Measurements from ENCODE around the gene ACAD11.
"Not testable (repeated sequence)": the region's sequence is repeated elsewhere in the genome, so short reads cannot be mapped to it uniquely, and the experiment has no call there.

The ACAD11 gene

DNA sequence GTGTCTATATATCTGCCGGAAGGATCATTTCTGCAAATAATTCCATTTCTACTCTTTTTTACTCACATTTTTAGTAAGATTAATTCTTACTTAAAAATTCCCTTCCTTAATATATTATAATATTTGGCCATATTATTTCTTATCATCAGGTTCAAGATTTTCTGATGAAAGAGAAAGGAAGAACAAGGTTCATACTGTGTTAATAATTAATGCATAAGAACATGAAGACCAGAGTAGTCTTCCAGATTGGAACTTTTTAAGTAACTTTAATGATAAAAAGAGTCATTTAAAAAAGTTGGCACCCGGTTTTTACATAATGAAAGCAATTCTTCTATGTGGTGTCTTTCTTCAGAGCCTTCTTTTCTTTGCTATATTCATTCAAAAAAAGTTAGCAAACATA is 61.9 kb downstream of the ACAD11 start:
- no peak for DNase-seq

DNA sequence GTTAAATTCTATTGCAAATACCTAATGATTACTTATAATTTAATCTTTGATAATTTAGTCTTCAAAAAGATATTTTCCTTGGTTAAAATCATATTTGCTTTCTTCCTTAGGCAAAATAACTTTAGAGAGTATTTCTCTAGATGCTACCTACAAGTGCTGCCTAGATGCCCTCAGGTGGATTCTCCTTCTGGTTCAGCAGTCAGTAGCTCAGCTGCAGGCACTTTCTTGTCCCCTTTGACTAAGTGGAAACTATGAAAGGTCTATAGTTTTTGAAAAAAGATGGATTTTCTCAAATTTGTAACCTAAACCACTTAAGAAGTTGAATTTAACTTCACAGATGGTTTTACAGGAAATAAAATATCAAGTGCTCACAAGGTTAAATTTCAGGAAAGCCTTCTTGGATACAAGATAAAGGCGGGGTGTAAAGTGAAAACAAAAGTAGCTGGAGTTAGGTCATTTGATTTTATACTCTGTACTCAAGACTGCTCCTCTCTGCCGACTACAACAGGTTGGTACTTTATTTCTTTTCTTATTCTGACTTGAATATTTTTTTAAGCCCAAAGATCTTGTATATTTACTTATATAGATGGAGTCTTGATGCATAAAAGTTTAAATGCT is 62.7 kb downstream of the ACAD11 start, which contains the start of gene ACKR4:
ACKR4 (plus strand) TSS at position 455 of the 618 bp plus-strand sequence. CDS start 3,128 bp downstream, outside the sequence.
- DNase-seq, result peak; percentile 45

DNA sequence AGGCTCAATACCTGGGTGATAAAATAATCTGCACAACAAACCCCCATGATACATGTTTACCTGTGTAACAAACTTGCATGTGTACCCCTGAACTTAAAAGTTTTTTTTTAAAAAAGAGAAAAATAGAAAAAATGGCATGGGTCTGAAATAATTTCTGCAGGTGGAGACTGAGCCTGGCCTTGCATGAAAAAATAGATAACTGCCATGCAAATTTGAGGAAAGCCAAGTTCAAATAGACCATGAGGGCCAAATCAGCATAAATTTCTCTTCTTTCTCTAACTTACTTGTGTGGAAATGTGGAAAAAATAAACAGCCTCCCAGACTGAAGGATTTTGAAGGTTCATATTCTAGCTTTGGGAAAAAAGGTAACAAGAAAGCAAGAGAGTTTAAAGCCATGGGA is 63.3 kb downstream of the ACAD11 start:
- no peak for DNase-seq

DNA sequence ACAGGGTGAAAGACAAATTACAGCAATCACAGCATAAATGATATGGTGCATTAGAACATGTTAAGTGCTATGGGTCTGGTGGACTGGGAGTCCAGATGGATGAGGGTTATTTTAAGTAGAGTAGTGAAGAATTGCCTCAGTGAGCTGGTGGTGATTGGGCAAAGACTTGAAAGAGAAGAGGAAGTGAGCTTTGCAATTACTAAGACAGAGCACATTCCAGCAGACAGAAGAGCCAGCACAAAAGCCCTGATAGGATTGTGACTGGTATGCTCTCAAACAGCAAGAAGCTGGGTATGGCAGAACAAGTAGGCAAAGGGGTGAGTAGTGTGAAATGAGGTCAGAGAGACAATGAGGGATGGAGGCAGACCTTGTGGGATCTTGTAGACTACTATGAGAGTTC is 64.6 kb downstream of the ACAD11 start:
- peak; percentile 82 for DNase-seq

DNA sequence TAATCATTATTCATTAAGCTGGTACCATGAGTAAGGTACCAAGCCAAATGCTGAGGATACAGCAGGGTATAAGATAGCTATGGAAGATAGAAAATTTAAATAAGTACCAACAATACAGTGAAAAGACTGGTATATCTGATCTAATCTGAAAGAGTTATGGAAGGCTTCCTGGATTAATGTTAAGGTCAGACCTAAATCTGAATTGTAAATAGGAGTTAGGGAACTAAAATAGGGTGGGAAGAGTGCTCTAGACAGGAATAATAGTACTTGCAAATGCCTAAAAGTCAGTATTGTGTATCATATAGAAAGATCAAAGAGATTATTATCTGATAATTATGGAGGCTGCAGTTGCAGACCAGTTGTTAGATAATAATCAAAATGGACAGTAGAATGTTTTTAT is 65.1 kb downstream of the ACAD11 start:
- DNase-seq, result no peak

DNA sequence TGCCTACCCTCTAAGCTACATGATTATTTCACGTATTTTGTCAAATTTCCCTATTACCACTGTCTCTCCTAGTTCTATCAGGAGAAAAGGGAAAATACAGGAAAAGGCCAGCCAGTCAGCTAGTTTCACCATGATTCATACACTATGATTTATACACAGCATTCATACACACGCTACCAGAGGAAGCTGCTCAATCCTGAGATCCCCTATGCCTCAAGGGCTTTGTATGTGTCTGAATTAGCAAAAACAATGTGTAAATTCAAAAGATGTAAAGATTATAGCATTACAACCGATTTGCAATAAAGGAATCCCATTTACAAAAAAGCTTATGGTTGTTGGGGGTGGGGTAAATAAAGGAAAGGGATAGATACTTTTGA is 65.7 kb downstream of the ACAD11 start:
- peak; percentile 89 for DNase-seq

DNA sequence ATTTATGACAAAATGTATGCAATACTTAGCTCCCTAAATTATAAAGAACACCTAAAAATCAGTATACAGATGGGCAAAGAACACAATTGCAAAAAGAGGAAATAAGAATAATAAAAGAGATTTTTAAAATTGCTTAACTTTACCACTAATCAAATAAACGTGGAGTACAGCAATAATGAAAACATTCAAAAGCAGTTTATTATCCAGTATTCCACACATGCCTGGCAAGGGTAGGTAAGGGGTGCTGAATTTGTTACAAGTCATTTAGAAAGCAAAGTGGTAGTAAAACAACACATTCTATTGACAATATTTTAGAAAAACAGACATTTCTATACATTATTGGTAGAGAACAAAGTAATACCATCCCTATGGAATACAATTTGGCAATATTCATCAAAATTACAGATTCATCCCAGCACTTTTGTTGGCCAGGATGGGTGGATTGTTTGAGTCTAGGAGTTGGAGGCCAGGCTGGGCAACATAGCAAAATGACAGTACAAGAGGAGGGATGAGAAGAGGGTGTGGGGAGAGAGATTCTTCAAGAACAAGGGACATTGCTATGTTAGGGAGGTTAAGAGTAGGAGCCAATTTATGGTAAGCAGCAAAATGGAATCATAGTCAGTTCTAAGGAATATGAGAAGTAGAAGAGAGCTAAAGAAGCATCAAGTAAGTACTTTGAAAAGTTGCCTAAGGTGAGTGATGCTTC is 66.2 kb downstream of the ACAD11 start:
- DNase-seq, result peak; percentile 38

DNA sequence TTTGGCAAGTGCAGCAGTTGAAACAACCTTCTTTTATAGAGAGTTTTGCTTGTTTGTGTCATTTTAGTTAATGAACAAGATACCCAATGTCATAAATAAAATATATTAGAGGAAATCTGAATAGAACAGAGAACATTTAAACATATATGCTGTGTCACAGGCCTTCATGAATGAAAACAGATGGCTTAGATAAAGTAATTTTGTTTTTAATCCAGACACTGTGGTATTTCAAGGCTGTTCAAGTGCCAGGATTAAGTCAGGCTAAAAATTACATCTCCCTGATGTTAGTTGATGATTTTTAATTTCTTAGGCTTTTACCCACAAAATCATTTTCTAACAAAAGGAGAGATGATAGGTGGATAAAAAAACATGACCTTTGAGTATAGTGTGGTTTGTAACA is 67.4 kb downstream of the ACAD11 start:
- no peak for DNase-seq

DNA sequence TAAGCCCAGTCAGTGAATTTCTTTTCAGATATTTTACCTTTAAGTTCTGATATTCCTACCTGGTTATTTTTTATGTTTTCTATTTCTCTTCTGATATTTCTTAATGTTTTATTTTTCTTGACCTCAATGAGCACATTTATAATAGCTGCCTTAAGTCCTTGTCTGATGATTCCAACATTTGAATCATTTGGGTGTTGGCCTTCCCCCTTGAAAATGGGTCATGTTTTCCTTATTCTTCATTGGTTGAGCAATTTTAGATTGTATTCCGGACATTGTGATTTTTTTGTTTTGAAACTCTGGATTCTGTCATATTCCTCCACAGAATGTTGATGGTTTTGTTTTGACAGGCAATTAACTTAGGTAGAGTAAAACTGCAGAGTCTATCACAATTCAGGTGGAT is 72.2 kb downstream of the ACAD11 start:
- no peak for DNase-seq

DNA sequence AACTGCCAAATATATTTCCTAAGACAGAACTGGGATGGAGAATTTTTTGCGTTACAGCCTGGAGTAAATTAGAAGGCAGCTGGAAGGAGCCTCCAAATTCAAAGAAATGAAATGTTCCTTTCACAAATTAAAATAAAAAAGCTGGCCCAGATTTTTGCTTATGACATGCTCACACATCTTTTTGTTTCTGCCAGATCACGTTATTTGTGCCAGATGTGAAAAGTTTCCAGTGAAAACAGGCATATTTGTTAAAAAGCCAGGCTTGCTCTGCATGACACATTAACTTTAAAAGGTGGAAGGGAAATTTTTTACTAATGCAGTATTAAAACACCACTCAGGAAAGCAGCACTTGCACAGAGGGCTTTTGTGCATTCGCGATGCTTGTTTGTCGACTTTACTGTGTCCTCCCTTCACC is 85.8 kb downstream of the ACAD11 start:
- DNase-seq, result no peak

DNA sequence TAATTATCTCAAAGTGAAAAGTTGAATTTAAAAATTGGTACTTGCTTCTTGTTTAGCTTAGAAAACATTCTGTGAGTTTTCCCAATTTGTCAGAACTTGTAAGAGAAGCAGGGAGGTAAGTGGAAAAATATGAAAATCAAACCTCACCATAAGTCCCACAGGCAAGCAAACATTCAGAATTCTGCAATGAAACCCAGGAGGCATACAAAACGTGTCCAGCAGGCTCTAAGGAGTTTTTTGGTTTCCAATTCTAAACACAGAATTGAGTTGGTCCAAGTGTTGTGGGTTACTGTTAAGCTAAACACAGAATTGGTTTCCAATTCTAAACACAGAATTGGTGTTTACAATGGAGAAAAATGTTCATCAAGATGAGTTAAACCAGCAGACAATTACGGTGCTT is 89.6 kb downstream of the ACAD11 start:
- no peak for DNase-seq

DNA sequence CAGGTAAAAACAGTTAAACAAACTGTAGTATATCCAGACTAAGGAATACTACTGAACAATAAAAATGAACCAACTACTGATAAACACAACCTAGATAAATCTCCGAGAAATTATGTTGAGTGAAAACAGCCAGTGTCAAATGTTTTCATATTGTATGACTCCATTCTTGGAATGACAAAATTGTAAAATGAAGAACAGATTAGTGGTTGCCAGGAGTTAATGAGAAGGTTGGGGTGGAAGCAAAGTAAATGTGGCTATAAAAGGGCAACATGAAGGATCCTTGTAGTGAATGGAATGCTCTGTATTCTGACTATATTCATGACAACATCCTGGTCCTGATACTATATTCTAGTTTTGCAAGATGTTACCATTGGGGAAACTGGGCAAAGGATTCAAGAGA is 90.0 kb downstream of the ACAD11 start:
- no peak for DNase-seq

DNA sequence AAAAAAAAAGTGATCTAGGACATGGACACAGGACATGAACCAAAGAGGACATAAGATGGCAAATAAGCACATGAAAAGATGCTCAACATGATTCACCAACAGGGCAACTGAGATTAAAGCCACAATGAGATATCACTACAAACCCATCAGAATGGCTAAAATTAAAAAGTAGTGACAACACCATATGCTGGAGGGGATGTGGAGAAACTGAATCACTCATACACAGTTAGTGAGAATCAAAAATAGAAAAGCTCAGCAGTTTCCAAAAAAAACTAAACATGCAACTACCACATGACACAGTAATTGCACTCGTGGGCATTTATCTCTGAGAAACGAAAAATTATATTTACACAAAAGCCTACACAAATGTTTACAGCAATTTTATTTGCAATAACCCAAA is 90.5 kb downstream of the ACAD11 start:
- DNase-seq, result peak; percentile 11

DNA sequence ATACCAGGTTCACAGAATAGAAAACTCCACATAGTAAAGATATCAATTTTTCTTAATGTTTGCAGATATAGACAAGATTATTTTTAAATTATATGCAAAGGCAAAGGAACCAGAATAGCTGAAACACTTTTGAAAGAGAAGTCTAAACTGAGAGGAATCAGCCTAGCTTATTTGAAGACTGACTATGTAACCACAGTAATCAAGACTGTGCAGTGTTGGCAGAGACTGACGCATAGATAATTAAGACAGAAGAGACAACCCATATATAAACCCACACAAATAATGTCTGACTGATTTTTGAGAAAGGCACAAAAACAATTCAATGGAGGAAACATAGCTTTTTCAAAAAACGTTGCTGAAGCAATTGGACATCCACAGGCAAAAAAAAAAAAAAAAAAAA is 91.2 kb downstream of the ACAD11 start:
- DNase-seq, result no peak

DNA sequence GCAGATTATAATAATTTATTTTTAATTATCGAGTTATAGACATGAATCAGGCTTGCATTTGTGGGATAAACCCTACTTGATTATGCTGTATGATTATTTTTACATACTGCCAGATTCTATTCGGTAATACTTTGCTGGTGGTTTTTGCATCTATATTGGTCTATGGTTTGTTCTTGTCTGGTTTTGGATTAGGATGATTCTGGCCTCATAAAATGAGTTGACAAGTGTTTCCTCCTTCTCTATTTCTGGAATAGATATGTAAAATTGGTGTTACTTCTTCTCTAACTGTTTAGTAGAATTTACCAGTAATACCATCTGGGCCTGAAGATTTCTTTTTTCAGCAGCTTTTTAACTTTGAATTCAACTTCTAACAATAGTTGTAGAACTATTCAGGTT is 95.5 kb downstream of the ACAD11 start:
- DNase-seq, result no peak

DNA sequence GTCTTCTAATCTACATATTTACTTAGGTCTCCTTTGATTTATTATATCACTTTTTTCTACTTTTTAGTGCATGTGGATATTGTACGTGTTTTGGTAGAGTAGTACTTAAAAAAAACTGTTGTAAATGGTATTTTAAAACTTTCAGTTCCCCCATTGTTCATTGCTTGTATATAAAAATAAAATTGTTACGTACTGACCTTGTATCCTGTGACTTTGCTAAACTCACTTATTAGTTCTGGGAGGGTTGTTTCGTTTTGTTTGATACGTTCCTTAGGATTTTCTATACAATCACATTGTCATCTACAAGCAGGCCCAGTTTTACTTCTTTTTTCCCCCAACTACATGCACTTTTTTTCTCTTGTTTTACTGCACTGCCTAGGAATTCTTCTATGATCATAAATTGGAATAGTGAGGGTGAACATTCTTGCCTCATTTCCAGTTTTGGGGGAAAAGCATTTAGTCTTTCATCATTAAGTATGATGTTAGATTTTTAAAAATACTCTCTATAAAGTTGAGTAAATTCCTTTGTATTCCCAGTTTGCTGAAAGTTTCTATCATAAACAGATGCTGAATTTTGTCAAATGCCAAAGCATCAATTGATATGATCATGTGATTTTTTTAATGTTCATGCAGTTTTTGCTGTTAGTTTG is 96.1 kb downstream of the ACAD11 start:
- no peak for DNase-seq

DNA sequence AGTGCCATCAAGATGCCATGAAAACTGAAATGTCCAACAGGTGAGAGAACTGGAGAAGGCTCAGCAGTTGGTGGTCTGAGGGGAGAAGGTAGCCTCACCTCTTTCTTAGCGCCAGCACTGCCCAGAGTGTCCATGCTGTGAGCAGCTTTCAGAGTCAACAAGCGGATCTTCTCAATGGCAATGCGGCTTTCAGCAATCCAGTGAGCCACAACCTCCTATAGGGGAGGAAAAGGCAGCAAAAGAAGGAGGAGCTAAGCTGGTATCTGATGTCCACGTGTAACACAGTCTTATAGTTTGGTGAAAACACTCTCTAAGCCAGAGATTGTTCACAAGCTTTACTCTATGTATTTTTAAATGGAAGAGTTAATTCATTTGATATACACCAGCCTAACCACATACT is 98.6 kb downstream of the ACAD11 start:
- no peak for DNase-seq

DNA sequence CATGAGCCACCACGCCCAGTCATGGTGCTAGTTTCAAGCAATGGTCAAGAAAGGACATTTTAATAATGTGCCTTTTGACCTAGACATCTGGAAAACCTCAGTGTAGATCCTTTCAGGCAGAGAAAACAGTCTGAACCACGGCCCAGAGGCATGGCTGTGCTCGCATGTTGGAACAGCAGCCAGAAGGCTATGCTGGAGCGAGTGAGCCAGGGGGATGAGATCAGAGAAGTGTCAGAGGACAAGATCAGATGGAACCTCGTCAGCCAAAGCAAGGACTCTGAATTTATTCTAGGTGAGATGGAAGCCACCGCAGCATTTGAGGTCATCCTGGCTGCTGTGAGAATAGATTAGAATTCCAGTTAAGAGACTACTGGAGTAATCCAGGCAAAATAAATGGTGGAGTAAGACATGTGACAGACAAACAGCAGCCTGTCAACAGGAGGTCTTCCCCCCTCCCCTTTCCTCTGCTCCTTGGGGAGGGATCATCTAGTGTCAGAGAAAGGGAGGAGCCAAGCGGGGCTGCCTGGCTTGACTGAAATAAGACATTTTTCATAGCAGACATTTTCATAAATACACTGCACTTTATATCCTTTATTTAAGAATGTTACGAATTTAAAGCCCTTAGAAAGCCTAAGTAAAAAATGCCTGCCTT is 103.0 kb downstream of the ACAD11 start:
- no peak for DNase-seq

DNA sequence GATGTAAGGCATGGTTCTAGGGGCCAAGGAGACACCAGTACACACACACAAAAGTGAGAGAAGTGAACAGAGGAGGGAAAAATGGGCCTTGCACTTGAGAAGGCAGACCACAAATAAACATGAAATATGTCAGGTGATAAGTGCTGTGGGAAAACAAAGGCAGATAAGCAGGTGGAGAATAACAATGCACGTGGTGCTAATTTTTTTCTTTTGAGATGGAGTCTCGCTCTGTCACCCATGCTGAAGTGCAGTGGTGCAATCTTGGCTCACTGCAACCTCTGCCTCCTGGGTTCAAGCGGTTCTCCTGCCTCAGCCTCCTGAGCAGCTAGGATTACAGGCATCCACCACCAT is 103.6 kb downstream of the ACAD11 start:
- not testable (repeated sequence) for DNase-seq

DNA sequence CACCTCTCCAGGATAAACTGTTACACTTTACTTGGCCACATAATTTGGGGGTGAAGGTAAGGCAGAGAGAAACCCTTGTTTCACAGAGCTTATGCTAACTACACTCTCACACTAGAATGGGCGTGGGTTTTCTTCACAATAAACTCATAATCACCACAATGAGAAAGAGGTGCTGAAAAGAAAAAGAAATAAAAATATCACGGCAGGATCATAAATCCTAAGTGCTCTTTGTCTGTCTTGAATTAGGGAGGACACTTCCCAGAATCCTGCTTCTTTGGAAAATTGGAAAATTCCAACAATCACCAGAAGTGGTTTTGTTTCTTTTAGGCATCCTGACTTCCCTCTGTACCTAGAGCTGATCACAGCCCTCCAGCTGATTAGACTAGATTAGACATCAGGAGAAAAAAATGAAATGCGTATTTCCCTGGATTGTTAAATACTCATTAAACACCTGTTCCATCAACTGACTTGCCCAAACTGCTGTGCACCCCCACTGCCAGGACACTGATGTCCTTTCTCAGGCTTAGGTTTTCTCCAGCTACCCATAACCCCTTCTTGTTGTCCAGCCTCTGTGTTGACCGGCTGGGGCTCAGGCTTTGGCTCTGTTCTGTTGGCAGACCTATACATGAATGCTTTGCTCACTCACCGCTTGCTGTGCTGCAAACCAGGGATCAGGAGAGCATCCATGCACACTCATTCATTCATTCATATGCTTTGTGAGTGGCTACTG is 104.1 kb downstream of the ACAD11 start:
- no peak for DNase-seq

DNA sequence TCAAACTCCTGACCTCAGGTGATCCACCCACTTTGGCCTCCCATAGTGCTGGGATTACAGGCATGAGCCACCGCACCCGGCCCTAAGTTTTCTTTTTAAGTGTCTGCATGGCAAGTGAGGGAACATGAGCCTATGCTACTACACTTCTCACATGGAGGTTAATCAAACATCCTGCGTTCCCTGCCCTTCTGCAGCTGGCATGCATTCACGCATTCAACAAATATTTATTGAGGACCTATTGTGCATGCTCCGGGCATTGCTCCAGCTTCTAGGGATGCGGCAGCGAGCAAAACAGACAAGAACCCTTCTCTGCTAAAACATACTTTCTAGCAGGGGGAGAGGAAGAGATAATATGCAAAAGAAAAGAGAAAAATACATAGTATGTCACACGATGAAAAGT is 105.2 kb downstream of the ACAD11 start:
- peak; percentile 63 for DNase-seq

DNA sequence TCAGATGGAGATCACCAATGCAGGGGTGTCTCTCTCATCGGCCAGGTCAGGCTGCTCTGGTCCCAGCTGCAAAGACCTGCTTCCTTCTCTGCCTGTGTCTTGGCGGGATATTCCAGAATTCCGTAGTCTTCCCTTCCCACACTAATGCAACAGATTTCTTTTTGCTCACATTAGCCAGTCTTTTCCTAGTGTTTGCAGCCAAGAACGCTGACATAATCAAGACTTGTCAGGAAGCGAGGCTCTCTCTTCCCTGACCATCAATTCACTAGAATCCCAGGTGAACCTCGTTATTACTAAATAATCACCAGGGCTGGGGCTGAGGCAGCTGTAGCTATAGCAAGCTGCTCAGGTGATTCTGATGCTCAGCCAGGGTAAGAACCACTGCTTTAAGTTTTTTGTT is 105.8 kb downstream of the ACAD11 start:
- DNase-seq, result no peak

DNA sequence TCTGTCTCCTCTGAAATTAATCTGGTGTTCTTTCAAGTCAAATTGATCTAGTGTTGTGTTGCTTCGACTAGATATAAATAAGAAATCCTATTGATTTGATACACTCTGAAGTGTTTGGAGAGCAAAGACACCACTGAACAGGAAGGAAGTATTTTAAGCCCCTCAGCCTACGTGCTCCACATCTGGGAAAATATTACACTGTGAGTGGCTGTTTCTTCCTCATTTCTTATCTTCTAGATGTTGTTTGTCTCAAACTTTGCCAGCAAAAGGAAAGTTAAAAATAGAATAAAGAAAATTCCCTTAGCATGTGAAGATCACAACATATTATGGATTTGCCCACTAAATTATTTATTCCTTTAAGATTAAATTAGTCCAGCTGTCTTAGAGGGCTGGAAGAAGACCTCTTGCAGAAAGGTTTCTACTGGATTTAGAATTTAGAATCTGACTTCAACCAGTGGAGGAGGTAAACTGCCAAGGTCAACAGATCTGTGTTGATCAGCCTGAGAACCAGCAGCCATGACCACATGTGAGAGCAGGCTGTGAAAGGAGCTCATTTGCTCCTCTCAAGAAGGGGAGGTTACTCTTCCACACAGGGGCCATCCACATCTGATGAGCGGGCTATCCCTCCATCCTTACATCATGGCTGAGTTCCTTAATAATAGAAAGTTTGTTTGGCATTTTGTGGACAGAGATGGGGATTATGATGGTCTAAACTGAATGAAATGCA is 108.9 kb downstream of the ACAD11 start:
- no peak for DNase-seq
